Measurements from ENCODE around the gene IRAK1. TPM values are rescaled to one million over a fixed set of nuclear protein-coding genes. Genes with fewer than 3 reads are reported as not detected.

Gene IRAK1
- total RNA-seq: 86.6 and 190 TPM in 2 replicates

DNA sequence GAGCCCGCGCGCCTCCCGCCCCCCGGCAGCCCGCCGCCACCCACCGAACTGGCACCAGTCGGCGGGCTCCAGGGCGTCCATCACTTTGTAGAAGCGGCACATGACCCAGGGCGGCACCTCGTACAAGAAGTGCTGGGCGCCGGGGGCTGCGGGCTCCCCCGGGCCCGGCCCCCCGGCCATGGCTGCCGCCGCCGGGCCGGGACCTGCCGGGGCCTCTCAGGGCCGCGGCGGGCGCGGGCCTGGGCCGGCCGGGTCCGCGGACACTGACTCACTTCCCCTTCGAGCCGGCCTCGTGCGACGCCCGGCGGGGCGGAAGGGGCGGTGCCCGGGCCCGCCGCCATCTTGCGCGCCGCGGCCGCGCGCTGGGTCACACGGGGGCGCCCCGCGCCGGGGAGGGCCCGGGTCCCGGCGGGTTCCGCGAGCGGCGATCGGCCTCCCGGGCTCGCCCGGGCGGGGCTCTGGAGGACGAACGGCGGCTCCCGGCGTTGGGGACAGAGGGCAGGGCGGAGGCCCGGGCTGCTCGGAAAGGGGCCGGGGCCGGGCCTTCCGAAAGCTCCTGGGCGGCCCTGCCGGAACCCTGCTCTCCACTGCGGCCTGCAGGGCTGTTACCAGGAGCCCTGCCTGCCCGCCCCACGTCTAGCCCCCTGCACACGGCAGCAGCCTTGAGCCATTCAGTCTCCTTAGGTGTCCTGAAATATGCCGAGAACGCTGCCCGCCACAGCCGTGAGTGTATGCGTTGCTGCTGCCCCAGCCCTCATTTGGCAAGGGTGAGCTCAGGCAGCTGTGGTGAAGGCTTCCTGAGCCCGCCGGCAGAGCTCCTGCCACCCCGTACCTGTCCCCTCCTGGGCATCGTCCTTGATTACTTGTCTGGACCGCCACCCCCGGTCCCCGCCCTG is at the start of gene IRAK1:
IRAK1 (minus strand) TSS at position 270 of the 896 bp plus-strand sequence; CDS start at position 180, 90 bp downstream.

GRCh38 chrX:153972368-153973126 is 47.2 kb downstream of the IRAK1 start, which contains the start of gene TMEM187:
TSS of gene TMEM187 (plus strand) at chrX:153972754. CDS start at chrX:153982063, 9,309 bp downstream.

DNA sequence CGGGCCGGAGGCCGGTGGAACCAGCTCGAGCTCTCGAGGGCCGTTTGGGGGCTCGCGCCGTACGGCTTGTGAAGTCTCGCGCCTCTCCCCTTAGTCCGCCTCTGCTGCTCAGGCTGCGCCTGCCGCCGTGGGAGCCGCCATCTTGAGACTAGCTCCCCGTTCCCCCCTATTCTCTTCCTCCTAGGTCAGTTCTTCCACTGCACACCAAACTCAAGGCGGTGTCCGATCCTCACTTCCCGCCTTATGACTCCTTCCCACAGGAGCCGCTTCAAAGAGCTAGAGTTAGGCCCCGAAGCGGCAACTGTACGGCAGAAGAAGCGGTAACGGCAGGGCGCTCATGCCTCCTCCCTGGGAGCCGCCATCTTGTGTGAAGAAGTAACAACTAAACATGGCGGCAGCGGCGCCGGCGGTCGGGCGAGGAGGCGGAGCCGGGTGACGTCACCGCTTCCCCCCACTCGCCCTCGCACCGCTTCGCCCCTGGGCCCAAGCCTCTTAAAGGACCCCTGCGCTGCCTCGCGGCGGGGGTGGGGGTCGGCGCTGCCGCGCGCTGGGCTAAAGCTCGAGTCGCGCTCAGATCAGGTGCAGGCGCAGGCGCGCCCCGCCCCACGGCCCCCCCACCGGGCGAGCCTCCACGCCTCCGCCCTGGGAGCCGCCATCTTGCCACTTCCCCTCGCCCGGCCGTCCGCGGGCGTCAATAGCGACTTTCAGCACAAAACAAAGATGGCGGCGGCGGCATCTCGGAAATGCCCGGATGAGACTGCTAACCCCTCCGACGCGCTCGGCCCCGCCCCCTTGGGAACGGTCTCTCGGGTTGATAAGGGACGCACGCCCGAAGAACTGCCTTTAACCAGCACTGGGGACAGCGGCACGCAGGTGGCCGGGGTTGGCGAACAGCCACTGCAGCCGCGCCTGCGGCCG is 48.0 kb downstream of the IRAK1 start, which contains the start of gene HCFC1:
HCFC1 (minus strand) TSS at position 369 of the 918 bp plus-strand sequence. CDS start 978 bp downstream, outside the sequence.

Other genes starting within 250 kb of the IRAK1 start
- under 0.01 and 1.6 TPM in 2 replicates for gene SRPK3, start 238.9 kb downstream of the IRAK1 start, total RNA-seq
- gene IDH3G, start 225.5 kb downstream of the IRAK1 start, total RNA-seq: 80.7 and 86.6 TPM in 2 replicates
- 256 and 443 TPM in 2 replicates for gene SSR4, start 225.2 kb downstream of the IRAK1 start, total RNA-seq
- 1.0 and 5.1 TPM in 2 replicates for gene PDZD4, start 189.4 kb downstream of the IRAK1 start, total RNA-seq
- gene L1CAM, start 133.7 kb downstream of the IRAK1 start, total RNA-seq: 0.34 and 0.47 TPM in 2 replicates
- gene AVPR2, start 115.2 kb downstream of the IRAK1 start, total RNA-seq: 0.12 TPM in 1 of 2 replicates, not detected in the other
- 0.58 and 4.5 TPM in 2 replicates for gene ARHGAP4, start 93.6 kb downstream of the IRAK1 start, total RNA-seq
- gene NAA10, start 84.9 kb downstream of the IRAK1 start, total RNA-seq: 89.0 and 90.2 TPM in 2 replicates
- gene RENBP, start 75.3 kb downstream of the IRAK1 start, total RNA-seq: 0.12 and 0.94 TPM in 2 replicates
- 28.7 and 31.3 TPM in 2 replicates for gene HCFC1, start 48.1 kb downstream of the IRAK1 start, total RNA-seq
- 6.9 and 11.8 TPM in 2 replicates for gene TMEM187, start 47.1 kb downstream of the IRAK1 start, total RNA-seq
- 17.6 and 19.4 TPM in 2 replicates for gene MECP2, start 77.8 kb upstream of the IRAK1 start, total RNA-seq
- gene OPN1LW, start 124.3 kb upstream of the IRAK1 start, total RNA-seq: not detected in 2 replicates
- not detected in 2 replicates for gene OPN1MW, start 162.7 kb upstream of the IRAK1 start, total RNA-seq
- gene OPN1MW2, start 199.9 kb upstream of the IRAK1 start, total RNA-seq: not detected in 2 replicates
- gene OPN1MW3, start 237.7 kb upstream of the IRAK1 start, total RNA-seq: not detected in 2 replicates